Measurements from ENCODE around the gene PLCB1.

Gene PLCB1

DNA sequence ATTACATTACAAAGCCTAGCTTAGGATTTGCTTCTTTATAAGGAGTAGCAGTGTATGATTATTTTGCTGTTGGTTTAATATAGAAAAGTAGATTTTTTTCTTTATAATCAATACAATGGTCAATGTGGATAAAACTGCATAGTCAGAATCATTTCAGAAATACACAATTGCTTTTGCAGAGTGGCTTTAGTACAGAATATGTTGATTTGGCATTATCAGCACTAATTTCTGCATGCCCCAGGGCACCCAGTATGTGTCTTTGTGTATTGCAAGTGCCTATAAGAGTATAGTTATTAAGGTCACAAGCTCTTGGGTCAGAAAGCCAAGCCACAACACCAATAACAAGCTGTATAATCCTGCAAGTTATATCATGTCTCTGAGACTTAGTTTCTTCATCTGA, 258.4 kb downstream of the PLCB1 start:
- H3K14ac ChIP-seq (ENCODE audit: low read length), result no peak overlapping the region
- no peak overlapping the region for H3K23ac ChIP-seq (ENCODE audit: low read length)
- no peak overlapping the region for H2AK5ac ChIP-seq (ENCODE audit: low read length)
- no peaks in the 10 kb centered on the region for H3K79me2 ChIP-seq (ENCODE audit: control insufficient read depth, insufficient read depth, low read length, poor library complexity)
- H3K4ac ChIP-seq (ENCODE audit: low read depth, low read length), result no peak overlapping the region
- no peak overlapping the region for H3K4me3 ChIP-seq (ENCODE audit: low read depth, low read length)
- H3K79me1 ChIP-seq (ENCODE audit: low read length), result no peaks in the 10 kb centered on the region
- H3K4me1 ChIP-seq (ENCODE audit: control insufficient read depth in 1 of 2, insufficient read depth in 2 of 2, low read length in 2 of 2), result no peaks in the 10 kb centered on the region
- H3K9ac ChIP-seq (ENCODE audit: low read length), result no peak overlapping the region
- H4K12ac ChIP-seq (ENCODE audit: low read depth, low read length), result no peak overlapping the region
- no peaks in the 10 kb centered on the region for H3K27me3 ChIP-seq (ENCODE audit: insufficient read depth, low read length)
- no peaks in the 10 kb centered on the region for H3K9me3 ChIP-seq (ENCODE audit: insufficient read depth, low read depth, low read length)
- H4K8ac ChIP-seq (ENCODE audit: low read depth, low read length), result no peak overlapping the region
- no peak overlapping the region for H3K4me2 ChIP-seq (ENCODE audit: low read length)
- DNase-seq, result no peak
- no peak overlapping the region for H4K91ac ChIP-seq (ENCODE audit: low read depth, low read length)
- H2BK120ac ChIP-seq (ENCODE audit: insufficient read depth, low read length, poor library complexity), result no peak overlapping the region
- no peak overlapping the region for H3K18ac ChIP-seq (ENCODE audit: low read length)
- no peak overlapping the region for H2BK12ac ChIP-seq (ENCODE audit: low read length)
- H2AFZ ChIP-seq (ENCODE audit: insufficient read depth, low read length, poor library complexity), result no peak overlapping the region
- H3K27ac ChIP-seq (ENCODE audit: low read depth, low read length), result no peak overlapping the region
- H3K36me3 ChIP-seq (ENCODE audit: control insufficient read depth in 1 of 2, insufficient read depth in 2 of 2, low read length in 2 of 2), result no peaks in the 10 kb centered on the region
- H2BK5ac ChIP-seq (ENCODE audit: low read depth, low read length, poor library complexity), result no peak overlapping the region

DNA sequence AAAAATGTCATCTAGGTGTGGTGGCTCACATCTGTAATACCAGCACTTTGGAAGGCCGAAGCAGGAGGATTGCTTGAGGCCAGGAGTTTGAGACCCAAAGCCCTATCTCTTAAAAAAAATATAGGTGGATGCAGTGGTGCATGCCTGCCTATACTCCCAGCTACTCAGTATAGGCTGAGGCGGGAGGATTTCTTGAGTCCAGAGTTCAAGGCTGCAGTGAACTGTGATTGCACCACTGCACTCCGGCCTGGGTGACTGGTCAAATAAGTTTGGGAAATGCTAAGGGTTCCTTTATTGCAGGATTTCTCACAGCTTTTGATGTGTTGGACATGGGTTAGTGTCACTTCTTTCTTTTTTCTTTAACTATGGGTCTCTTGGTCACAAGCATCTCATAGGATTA, 261.3 kb downstream of the PLCB1 start:
- Histone ChIP-seq H3K27me3 (ENCODE audit: insufficient read depth, low read length) (no peaks in the 10 kb centered on the region), H3K18ac (ENCODE audit: low read length) (no peak overlapping the region), H3K79me2 (ENCODE audit: control insufficient read depth, insufficient read depth, low read length, poor library complexity) (no peaks in the 10 kb centered on the region), H3K36me3 (ENCODE audit: control insufficient read depth in 1 of 2, insufficient read depth in 2 of 2, low read length in 2 of 2) (no peaks in the 10 kb centered on the region), H3K27ac (ENCODE audit: low read depth, low read length) (no peak overlapping the region), H3K23ac (ENCODE audit: low read length) (no peak overlapping the region), H3K4me2 (ENCODE audit: low read length) (no peak overlapping the region), H2BK5ac (ENCODE audit: low read depth, low read length, poor library complexity) (no peak overlapping the region), H4K8ac (ENCODE audit: low read depth, low read length) (no peak overlapping the region), H3K4me1 (ENCODE audit: control insufficient read depth in 1 of 2, insufficient read depth in 2 of 2, low read length in 2 of 2) (no peaks in the 10 kb centered on the region), H3K9me3 (ENCODE audit: insufficient read depth, low read depth, low read length) (no peaks in the 10 kb centered on the region), H3K79me1 (ENCODE audit: low read length) (no peaks in the 10 kb centered on the region), H3K9ac (ENCODE audit: low read length) (no peak overlapping the region), H4K91ac (ENCODE audit: low read depth, low read length) (no peak overlapping the region), H2BK12ac (ENCODE audit: low read length) (no peak overlapping the region), H3K14ac (ENCODE audit: low read length) (no peak overlapping the region), H3K4ac (ENCODE audit: low read depth, low read length) (no peak overlapping the region), H2AFZ (ENCODE audit: insufficient read depth, low read length, poor library complexity) (no peak overlapping the region), H2BK120ac (ENCODE audit: insufficient read depth, low read length, poor library complexity) (no peak overlapping the region), H2AK5ac (ENCODE audit: low read length) (no peak overlapping the region), H4K12ac (ENCODE audit: low read depth, low read length) (no peak overlapping the region), H3K4me3 (ENCODE audit: low read depth, low read length) (no peak overlapping the region)
- WGBS (ENCODE audit: extremely low coverage, insufficient coverage, insufficient read length), result no CpG with 5 or more reads among the region's 3 CpGs
- DNase-seq, result peak in 1 of 2 donors; percentile 40

DNA sequence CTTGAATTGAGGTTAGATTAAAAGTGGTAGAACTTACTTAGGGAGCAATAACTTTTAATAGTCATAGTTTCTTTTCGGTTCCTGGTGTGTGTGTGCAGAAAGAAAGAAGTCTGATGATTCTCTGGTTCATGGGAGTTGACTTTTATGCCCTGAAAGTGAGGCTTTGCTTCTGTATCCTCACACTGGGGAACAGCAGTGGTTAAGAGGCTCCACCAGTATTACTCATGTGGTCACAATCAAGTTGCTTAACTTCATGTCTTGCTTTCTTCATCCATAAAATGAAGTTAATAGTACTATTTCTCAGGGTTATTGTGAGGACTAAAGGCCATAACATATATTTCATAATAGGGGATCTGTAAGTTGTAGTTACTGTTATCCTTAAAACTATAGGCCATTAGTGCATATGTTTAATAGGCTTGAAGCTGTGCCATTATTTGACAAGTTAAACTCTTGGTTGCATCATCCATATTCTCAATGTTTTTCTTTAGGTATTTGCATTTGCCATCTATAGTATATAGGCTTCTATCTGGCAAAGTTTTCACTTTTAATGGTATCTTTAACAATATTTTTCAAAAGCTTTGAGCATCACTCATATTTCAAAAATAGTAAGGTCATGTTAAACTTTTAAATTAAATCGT, 262.4 kb downstream of the PLCB1 start:
- H3K18ac ChIP-seq (ENCODE audit: low read length), result no peak overlapping the region
- H3K4me1 ChIP-seq (ENCODE audit: control insufficient read depth in 1 of 2, insufficient read depth in 2 of 2, low read length in 2 of 2), result no peaks in the 10 kb centered on the region
- no peak overlapping the region for H3K27ac ChIP-seq (ENCODE audit: low read depth, low read length)
- H3K4me2 ChIP-seq (ENCODE audit: low read length), result no peak overlapping the region
- H3K4me3 ChIP-seq (ENCODE audit: low read depth, low read length), result no peak overlapping the region
- no peaks in the 10 kb centered on the region for H3K79me2 ChIP-seq (ENCODE audit: control insufficient read depth, insufficient read depth, low read length, poor library complexity)
- H3K4ac ChIP-seq (ENCODE audit: low read depth, low read length), result no peak overlapping the region
- no peaks in the 10 kb centered on the region for H3K27me3 ChIP-seq (ENCODE audit: insufficient read depth, low read length)
- H3K36me3 ChIP-seq (ENCODE audit: control insufficient read depth in 1 of 2, insufficient read depth in 2 of 2, low read length in 2 of 2), result no peaks in the 10 kb centered on the region
- H3K79me1 ChIP-seq (ENCODE audit: low read length), result no peaks in the 10 kb centered on the region
- no peak overlapping the region for H2BK5ac ChIP-seq (ENCODE audit: low read depth, low read length, poor library complexity)
- H4K8ac ChIP-seq (ENCODE audit: low read depth, low read length), result no peak overlapping the region
- H2BK120ac ChIP-seq (ENCODE audit: insufficient read depth, low read length, poor library complexity), result no peak overlapping the region
- no peak overlapping the region for H3K23ac ChIP-seq (ENCODE audit: low read length)
- H2AK5ac ChIP-seq (ENCODE audit: low read length), result no peak overlapping the region
- no peaks in the 10 kb centered on the region for H3K9me3 ChIP-seq (ENCODE audit: insufficient read depth, low read depth, low read length)
- H2BK12ac ChIP-seq (ENCODE audit: low read length), result no peak overlapping the region
- peak in 1 of 2 donors; percentile 38 for DNase-seq
- no CpG with 5 or more reads among the region's 2 CpGs for WGBS (ENCODE audit: extremely low coverage, insufficient coverage, insufficient read length)
- H3K14ac ChIP-seq (ENCODE audit: low read length), result no peak overlapping the region
- H3K9ac ChIP-seq (ENCODE audit: low read length), result no peak overlapping the region
- H4K12ac ChIP-seq (ENCODE audit: low read depth, low read length), result no peak overlapping the region
- no peak overlapping the region for H4K91ac ChIP-seq (ENCODE audit: low read depth, low read length)
- no peak overlapping the region for H2AFZ ChIP-seq (ENCODE audit: insufficient read depth, low read length, poor library complexity)

DNA sequence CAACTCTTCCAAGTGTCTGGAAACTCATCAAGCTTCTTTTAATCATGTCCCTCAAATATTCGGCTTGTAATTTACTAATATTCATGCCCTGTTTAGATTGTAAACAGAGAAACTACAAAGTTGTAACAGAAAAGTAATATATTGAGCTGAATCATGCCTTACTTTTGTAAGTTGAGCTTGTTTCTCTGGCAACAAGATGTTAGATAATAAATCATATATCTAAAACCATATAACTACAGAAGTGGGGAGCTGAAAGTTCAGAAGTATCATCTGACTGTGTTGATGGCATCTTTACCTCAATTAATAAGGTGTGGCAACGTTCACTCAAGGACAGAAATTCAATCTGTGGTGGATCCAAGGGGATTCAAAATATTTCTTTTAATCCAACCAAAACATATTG, 263.9 kb downstream of the PLCB1 start:
- Histone ChIP-seq H3K9me3 (ENCODE audit: insufficient read depth, low read depth, low read length) (no peaks in the 10 kb centered on the region), H2AFZ (ENCODE audit: insufficient read depth, low read length, poor library complexity) (no peak overlapping the region), H3K18ac (ENCODE audit: low read length) (no peak overlapping the region), H3K4me3 (ENCODE audit: low read depth, low read length) (no peak overlapping the region), H3K27ac (ENCODE audit: low read depth, low read length) (no peak overlapping the region), H4K8ac (ENCODE audit: low read depth, low read length) (no peak overlapping the region), H3K79me2 (ENCODE audit: control insufficient read depth, insufficient read depth, low read length, poor library complexity) (no peaks in the 10 kb centered on the region), H2BK120ac (ENCODE audit: insufficient read depth, low read length, poor library complexity) (no peak overlapping the region), H4K12ac (ENCODE audit: low read depth, low read length) (no peak overlapping the region), H3K9ac (ENCODE audit: low read length) (no peak overlapping the region), H3K36me3 (ENCODE audit: control insufficient read depth in 1 of 2, insufficient read depth in 2 of 2, low read length in 2 of 2) (no peaks in the 10 kb centered on the region), H3K14ac (ENCODE audit: low read length) (no peak overlapping the region), H3K23ac (ENCODE audit: low read length) (no peak overlapping the region), H3K27me3 (ENCODE audit: insufficient read depth, low read length) (no peaks in the 10 kb centered on the region), H3K4ac (ENCODE audit: low read depth, low read length) (no peak overlapping the region), H3K4me2 (ENCODE audit: low read length) (no peak overlapping the region), H4K91ac (ENCODE audit: low read depth, low read length) (no peak overlapping the region), H2BK12ac (ENCODE audit: low read length) (no peak overlapping the region), H2AK5ac (ENCODE audit: low read length) (no peak overlapping the region), H3K4me1 (ENCODE audit: control insufficient read depth in 1 of 2, insufficient read depth in 2 of 2, low read length in 2 of 2) (no peaks in the 10 kb centered on the region), H2BK5ac (ENCODE audit: low read depth, low read length, poor library complexity) (no peak overlapping the region), H3K79me1 (ENCODE audit: low read length) (no peaks in the 10 kb centered on the region)
- WGBS (ENCODE audit: extremely low coverage, insufficient coverage, insufficient read length), result no CpG with 5 or more reads among the region's 2 CpGs
- DNase-seq, result no peak

Measured in trophoblast cell (in vitro differentiated cells and primary cell).